ENCODE results near the gene SMIM24.

Gene SMIM24

GRCh38 chr19:3524078-3524842 is 43.9 kb upstream of the SMIM24 start:
- Histone ChIP-seq H3K79me2 (ENCODE audit: insufficient read depth, low read length) (peaks cover 46% of the 10 kb centered on the region), H3K9ac (ENCODE audit: low read depth, low read length) (no peak overlapping the region), H3K9me3 (ENCODE audit: insufficient read depth, low read length, severe bottlenecking) (no peaks in the 10 kb centered on the region), H3K27me3 (ENCODE audit: insufficient read depth, low read length, poor library complexity) (no peaks in the 10 kb centered on the region), H3K4me2 (ENCODE audit: insufficient read depth, low read length) (no peak overlapping the region), H3K4me3 (ENCODE audit: low read depth in 1 of 2, low read length in 2 of 2) (no peak overlapping the region), H3K27ac (ENCODE audit: low read length) (no peak overlapping the region), H2AFZ (ENCODE audit: low read depth, low read length) (no peak overlapping the region), H3K36me3 (ENCODE audit: insufficient read depth, low read length) (peaks cover 95% of the 10 kb centered on the region), H3K4me1 (ENCODE audit: insufficient read depth, low read length) (no peaks in the 10 kb centered on the region), H4K20me1 (ENCODE audit: insufficient read depth, low read length) (peaks cover 69% of the 10 kb centered on the region)
- no peak for ATAC-seq (ENCODE audit: insufficient read depth, low read depth)
- no peak for DNase-seq
- TF ChIP-seq EZH2 (IDR thresholded peaks at IDR 0.05; ENCODE audit: borderline replicate concordance, low read depth, low read length, severe bottlenecking) (no peak), CTCF (IDR thresholded peaks at IDR 0.05; ENCODE audit: borderline replicate concordance, extremely low read depth, low read length, poor library complexity, severe bottlenecking) (no peak)

- Histone ChIP-seq H3K4me3 (ENCODE audit: low read depth in 1 of 2, low read length in 2 of 2) (no peak overlapping the region), H3K27ac (ENCODE audit: low read length) (no peak overlapping the region), H3K9me3 (ENCODE audit: insufficient read depth, low read length, severe bottlenecking) (no peaks in the 10 kb centered on the region), H2AFZ (ENCODE audit: low read depth, low read length) (no peak overlapping the region), H3K36me3 (ENCODE audit: insufficient read depth, low read length) (peaks cover 95% of the 10 kb centered on the region), H3K4me1 (ENCODE audit: insufficient read depth, low read length) (no peaks in the 10 kb centered on the region), H3K4me2 (ENCODE audit: insufficient read depth, low read length) (no peak overlapping the region), H4K20me1 (ENCODE audit: insufficient read depth, low read length) (peaks cover 76% of the 10 kb centered on the region), H3K9ac (ENCODE audit: low read depth, low read length) (no peak overlapping the region), H3K79me2 (ENCODE audit: insufficient read depth, low read length) (peaks cover 54% of the 10 kb centered on the region), H3K27me3 (ENCODE audit: insufficient read depth, low read length, poor library complexity) (no peaks in the 10 kb centered on the region)
- TF ChIP-seq CTCF (IDR thresholded peaks at IDR 0.05; ENCODE audit: borderline replicate concordance, extremely low read depth, low read length, poor library complexity, severe bottlenecking) (no peak), EZH2 (IDR thresholded peaks at IDR 0.05; ENCODE audit: borderline replicate concordance, low read depth, low read length, severe bottlenecking) (no peak)
- DNase-seq, result no peak
- no peak for ATAC-seq (ENCODE audit: insufficient read depth, low read depth)
Measured at GRCh38 chr19:3523361-3524077, 43.2 kb upstream of the SMIM24 start.

- Histone ChIP-seq H2AFZ (ENCODE audit: low read depth, low read length) (no peak overlapping the region), H3K27ac (ENCODE audit: low read length) (no peak overlapping the region), H3K36me3 (ENCODE audit: insufficient read depth, low read length) (peaks cover 92% of the 10 kb centered on the region), H3K9ac (ENCODE audit: low read depth, low read length) (no peak overlapping the region), H3K4me3 (ENCODE audit: low read depth in 1 of 2, low read length in 2 of 2) (no peak overlapping the region), H3K9me3 (ENCODE audit: insufficient read depth, low read length, severe bottlenecking) (no peaks in the 10 kb centered on the region), H3K4me1 (ENCODE audit: insufficient read depth, low read length) (no peaks in the 10 kb centered on the region), H3K4me2 (ENCODE audit: insufficient read depth, low read length) (no peak overlapping the region), H3K79me2 (ENCODE audit: insufficient read depth, low read length) (peaks cover 62% of the 10 kb centered on the region), H4K20me1 (ENCODE audit: insufficient read depth, low read length) (peaks cover 76% of the 10 kb centered on the region), H3K27me3 (ENCODE audit: insufficient read depth, low read length, poor library complexity) (no peaks in the 10 kb centered on the region)
- DNase-seq, result no peak
- ATAC-seq (ENCODE audit: insufficient read depth, low read depth), result no peak
- TF ChIP-seq CTCF (IDR thresholded peaks at IDR 0.05; ENCODE audit: borderline replicate concordance, extremely low read depth, low read length, poor library complexity, severe bottlenecking) (no peak), EZH2 (IDR thresholded peaks at IDR 0.05; ENCODE audit: borderline replicate concordance, low read depth, low read length, severe bottlenecking) (no peak)
Measured at GRCh38 chr19:3522421-3523360, 42.4 kb upstream of the SMIM24 start.
